HepG2 (cell line): Measurements from ENCODE around the gene NSUN5. TPM values are rescaled to one million over a fixed set of nuclear protein-coding genes. Genes with fewer than 3 reads are reported as not detected.
"Not testable (repeated sequence)": the region's sequence is repeated elsewhere in the genome, so short reads cannot be mapped to it uniquely, and the experiment has no call there.

Experiments used
- ATF3 ChIP-seq: sonication (generic); formaldehyde crosslinking; IDR thresholded peaks from 2 replicates; pipeline ENCODE4 v1.4.0; 2020; ENCODE audit warnings: missing genetic modification reagents
- CREM ChIP-seq, 2 experiments: sonication (generic) in 1 of 2; formaldehyde crosslinking in 1 of 2; IDR thresholded peaks; 2 replicates each; pipeline versions ENCODE4 v1.4.0 to v1.6.1; 2016 to 2020; ENCODE audit warnings: antibody characterized with exemption in 1 of 2, mild to moderate bottlenecking in 1 of 2, missing genetic modification reagents in 1 of 2
- FOSL2 ChIP-seq: sonication (generic); formaldehyde crosslinking; IDR thresholded peaks from 2 replicates; pipeline ENCODE4 v1.4.0; 2020; ENCODE audit warnings: missing genetic modification reagents
- IRF2 ChIP-seq: IDR thresholded peaks from 2 replicates; pipeline ENCODE4 v1.6.1; 2018; ENCODE audit warnings: missing genetic modification reagents, missing compliant biosample characterization
- NFKBIZ ChIP-seq: IDR thresholded peaks from 2 replicates; pipeline ENCODE4 v1.6.1; 2018; ENCODE audit warnings: missing genetic modification reagents, missing compliant biosample characterization
- NR2F1 ChIP-seq, 2 experiments: fragments of 450-650 bp in 1 of 2; formaldehyde crosslinking in 1 of 2; IDR thresholded peaks; 2 replicates each; pipeline versions ENCODE4 v1.5.0 to v1.6.1; 2016 to 2020; ENCODE audit warnings: mild to moderate bottlenecking in 1 of 2, missing compliant biosample characterization in 1 of 2, missing genetic modification reagents in 1 of 2, moderate library complexity in 1 of 2
- PITX1 ChIP-seq: sonication (generic); formaldehyde crosslinking; IDR thresholded peaks from 2 replicates; pipeline ENCODE4 v1.5.1; 2020; ENCODE audit warnings: mild to moderate bottlenecking, missing genetic modification reagents
- PPARG ChIP-seq: conservative IDR thresholded peaks from 2 replicates; pipeline ENCODE4 v1.6.1; 2016; ENCODE audit warnings: missing biosample characterization, missing genetic modification reagents
- RXRB ChIP-seq: IDR thresholded peaks from 2 replicates; pipeline ENCODE4 v1.6.1; 2016; ENCODE audit warnings: borderline replicate concordance, missing genetic modification reagents, missing compliant biosample characterization
- SPEN ChIP-seq: sonication (generic); formaldehyde crosslinking; IDR thresholded peaks from 2 replicates; pipeline ENCODE4 v1.5.1; 2020; ENCODE audit warnings: low read depth, mild to moderate bottlenecking, missing genetic modification reagents
- TFDP1 ChIP-seq: IDR thresholded peaks from 2 replicates; pipeline ENCODE4 v1.6.1; 2016; ENCODE audit warnings: missing compliant biosample characterization, missing genetic modification reagents, borderline replicate concordance
- TFE3 ChIP-seq: IDR thresholded peaks from 2 replicates; pipeline ENCODE4 v1.6.1; 2016
- TSC22D2 ChIP-seq: sonication (generic); formaldehyde crosslinking; IDR thresholded peaks from 2 replicates; pipeline ENCODE4 v1.5.1; 2020; ENCODE audit warnings: missing genetic modification reagents, mild to moderate bottlenecking, borderline replicate concordance
- ZNF792 ChIP-seq: IDR thresholded peaks from 2 replicates; pipeline ENCODE4 v1.6.1; 2016
- polyA plus RNA-seq, 8 experiments: library from polyadenylated mRNA; depleted of rRNA in 3 of 8; stranded (reverse) in 7 of 8; unstranded in 1 of 8; fragments of >200 nt; fragmentation: Illumina TruSeq in 4 of 8; extraction: Trizol in 4 of 8; gene quantifications; 2 replicates each; pipeline versions ENCODE4 v1.2.1 to v1.2.3, GENCODE V29; 2011 to 2016; ENCODE audit warnings: low read depth in 4 of 8, missing spikeins in 1 of 8, mixed read lengths in 1 of 8; ENCODE audit not compliant: insufficient read depth in 1 of 8
- total RNA-seq, 5 experiments: library from RNA; depleted of rRNA; stranded (reverse); fragments of >200 nt; fragmentation: Illumina TruSeq; extraction: Trizol; gene quantifications; 2 replicates each; pipeline ENCODE4 v1.2.3, GENCODE V29; 2016; ENCODE audit warnings: low read depth in 1 of 5
- TF ChIP-seq, protein P1 (sequence below), 2 experiments: sonication (generic) in 1 of 2; formaldehyde crosslinking in 1 of 2; IDR thresholded peaks; 2 replicates each; pipeline versions ENCODE4 v1.4.0 to v1.6.1; 2016 to 2020; ENCODE audit warnings: borderline replicate concordance in 1 of 2, low read depth in 1 of 2, mild to moderate bottlenecking in 1 of 2, missing genetic modification reagents in 1 of 2
- TF ChIP-seq, protein P2 (sequence below): sonication (generic); formaldehyde crosslinking; IDR thresholded peaks from 2 replicates; pipeline ENCODE4 v1.4.0; 2020; ENCODE audit warnings: missing genetic modification reagents, borderline replicate concordance
- TF ChIP-seq, protein P3 (sequence below): sonication (generic); formaldehyde crosslinking; IDR thresholded peaks from 2 replicates; pipeline ENCODE4 v1.4.0; 2020; ENCODE audit warnings: missing genetic modification reagents, borderline replicate concordance

The NSUN5 gene
- total and polyA plus RNA-seq, 2 of the 13 experiments (the other 11 are each of a cell fraction or from before 2014, with no cell fraction given): 19.9 to 35.8 TPM

GRCh38 chr7:73325424-73325823 lies 16.8 kb upstream of the NSUN5 start (continued):
- TF ChIP-seq NR2F1 (CRISPR knock-in tag; IDR thresholded peaks at IDR 0.05) (peak in 1 of 2 experiments; percentile 60; a peak in 1 of 4 replicates), TFDP1 (CRISPR knock-in tag) (peak; percentile 40; the same call in 1 of the 2 replicates), NFKBIZ (peak; percentile 72; the same call in 1 of the 2 replicates), CREM (IDR thresholded peaks at IDR 0.05) (peak; percentile 47; the same call in 1 of the 2 replicates), PITX1 (CRISPR knock-in tag) (peak; percentile 53; the same call in 1 of the 2 replicates), RXRB (CRISPR knock-in tag) (peak; percentile 87), ZNF792 (CRISPR knock-in tag) (peak; percentile 90), TSC22D2 (CRISPR knock-in tag) (0 out of 2 replicates have a peak, but pooled peaks have one; percentile 47), ATF3 (CRISPR knock-in tag) (peak; percentile 84), IRF2 (CRISPR knock-in tag) (0 out of 2 replicates have a peak, but pooled peaks have one; percentile 72), PPARG (0 out of 2 replicates have a peak, but pooled peaks have one; percentile 30), TFE3 (peak; percentile 97), FOSL2 (CRISPR knock-in tag) (peak; percentile 69), SPEN (peak; percentile 51; the same call in 1 of the 2 replicates)
- TF ChIP-seq CREM (CRISPR knock-in tag; IDR thresholded peaks at IDR 0.05): not testable (repeated sequence)
- TF ChIP-seq, protein P1, sequence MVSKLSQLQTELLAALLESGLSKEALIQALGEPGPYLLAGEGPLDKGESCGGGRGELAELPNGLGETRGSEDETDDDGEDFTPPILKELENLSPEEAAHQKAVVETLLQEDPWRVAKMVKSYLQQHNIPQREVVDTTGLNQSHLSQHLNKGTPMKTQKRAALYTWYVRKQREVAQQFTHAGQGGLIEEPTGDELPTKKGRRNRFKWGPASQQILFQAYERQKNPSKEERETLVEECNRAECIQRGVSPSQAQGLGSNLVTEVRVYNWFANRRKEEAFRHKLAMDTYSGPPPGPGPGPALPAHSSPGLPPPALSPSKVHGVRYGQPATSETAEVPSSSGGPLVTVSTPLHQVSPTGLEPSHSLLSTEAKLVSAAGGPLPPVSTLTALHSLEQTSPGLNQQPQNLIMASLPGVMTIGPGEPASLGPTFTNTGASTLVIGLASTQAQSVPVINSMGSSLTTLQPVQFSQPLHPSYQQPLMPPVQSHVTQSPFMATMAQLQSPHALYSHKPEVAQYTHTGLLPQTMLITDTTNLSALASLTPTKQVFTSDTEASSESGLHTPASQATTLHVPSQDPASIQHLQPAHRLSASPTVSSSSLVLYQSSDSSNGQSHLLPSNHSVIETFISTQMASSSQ (IDR thresholded peaks at IDR 0.05; ENCODE audit: low read depth): not testable (repeated sequence)
- TF ChIP-seq, protein P1 (CRISPR knock-in tag; IDR thresholded peaks at IDR 0.05; ENCODE audit: borderline replicate concordance): peak; percentile 49; the same call in 1 of the 2 replicates
- TF ChIP-seq, protein P2, sequence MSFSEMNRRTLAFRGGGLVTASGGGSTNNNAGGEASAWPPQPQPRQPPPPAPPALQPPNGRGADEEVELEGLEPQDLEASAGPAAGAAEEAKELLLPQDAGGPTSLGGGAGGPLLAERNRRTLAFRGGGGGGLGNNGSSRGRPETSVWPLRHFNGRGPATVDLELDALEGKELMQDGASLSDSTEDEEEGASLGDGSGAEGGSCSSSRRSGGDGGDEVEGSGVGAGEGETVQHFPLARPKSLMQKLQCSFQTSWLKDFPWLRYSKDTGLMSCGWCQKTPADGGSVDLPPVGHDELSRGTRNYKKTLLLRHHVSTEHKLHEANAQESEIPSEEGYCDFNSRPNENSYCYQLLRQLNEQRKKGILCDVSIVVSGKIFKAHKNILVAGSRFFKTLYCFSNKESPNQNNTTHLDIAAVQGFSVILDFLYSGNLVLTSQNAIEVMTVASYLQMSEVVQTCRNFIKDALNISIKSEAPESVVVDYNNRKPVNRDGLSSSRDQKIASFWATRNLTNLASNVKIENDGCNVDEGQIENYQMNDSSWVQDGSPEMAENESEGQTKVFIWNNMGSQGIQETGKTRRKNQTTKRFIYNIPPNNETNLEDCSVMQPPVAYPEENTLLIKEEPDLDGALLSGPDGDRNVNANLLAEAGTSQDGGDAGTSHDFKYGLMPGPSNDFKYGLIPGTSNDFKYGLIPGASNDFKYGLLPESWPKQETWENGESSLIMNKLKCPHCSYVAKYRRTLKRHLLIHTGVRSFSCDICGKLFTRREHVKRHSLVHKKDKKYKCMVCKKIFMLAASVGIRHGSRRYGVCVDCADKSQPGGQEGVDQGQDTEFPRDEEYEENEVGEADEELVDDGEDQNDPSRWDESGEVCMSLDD (CRISPR knock-in tag): peak; percentile 27; the same call in 1 of the 2 replicates
- TF ChIP-seq, protein P3, sequence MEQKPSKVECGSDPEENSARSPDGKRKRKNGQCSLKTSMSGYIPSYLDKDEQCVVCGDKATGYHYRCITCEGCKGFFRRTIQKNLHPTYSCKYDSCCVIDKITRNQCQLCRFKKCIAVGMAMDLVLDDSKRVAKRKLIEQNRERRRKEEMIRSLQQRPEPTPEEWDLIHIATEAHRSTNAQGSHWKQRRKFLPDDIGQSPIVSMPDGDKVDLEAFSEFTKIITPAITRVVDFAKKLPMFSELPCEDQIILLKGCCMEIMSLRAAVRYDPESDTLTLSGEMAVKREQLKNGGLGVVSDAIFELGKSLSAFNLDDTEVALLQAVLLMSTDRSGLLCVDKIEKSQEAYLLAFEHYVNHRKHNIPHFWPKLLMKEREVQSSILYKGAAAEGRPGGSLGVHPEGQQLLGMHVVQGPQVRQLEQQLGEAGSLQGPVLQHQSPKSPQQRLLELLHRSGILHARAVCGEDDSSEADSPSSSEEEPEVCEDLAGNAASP (CRISPR knock-in tag): peak; percentile 86; the same call in 1 of the 2 replicates
